Common myeloid progenitor, CD34-positive (primary cell): ENCODE results near the gene DDX43.
"Not testable (repeated sequence)": the region's sequence is repeated elsewhere in the genome, so short reads cannot be mapped to it uniquely, and the experiment has no call there.

Experiments
- CTCF ChIA-PET: fragments of 350-600 bp; sonication (Branson Sonifier 250); formaldehyde crosslinking; loops from one replicate; lab custom pipeline; 2021; ENCODE audit warnings: antibody characterized with exemption; lab: Charles Lee
- POLR2A ChIA-PET: fragments of 350-600 bp; sonication (Branson Sonifier 250); formaldehyde crosslinking; loops from one replicate; lab custom pipeline; 2021; ENCODE audit warnings: antibody characterized with exemption; lab: Charles Lee
- DNase-seq, 3 donors: peaks; one replicate each; pipeline versions ENCODE4 v3.0.0 to v3.0.0-alpha.2; 2013
- H3K27ac ChIP-seq, 2 experiments: 1 replicate in 1 of 2; 2 replicates in 1 of 2; pipeline ENCODE4 v1.7.0; 2013; ENCODE audit warnings: inconsistent platforms in 2 of 2, low read length in 2 of 2, mild to moderate bottlenecking in 2 of 2, low read depth in 1 of 2, moderate library complexity in 1 of 2; ENCODE audit not compliant: severe bottlenecking in 2 of 2, insufficient read depth in 1 of 2, poor library complexity in 1 of 2
- H3K27me3 ChIP-seq, 5 experiments: replicated peaks in 2 of 5; 1 replicate in 3 of 5; 2 replicates in 2 of 5; pipeline versions ENCODE4 v1.6.1 to v1.7.0; 2013; ENCODE audit warnings: low read length in 4 of 5, mild to moderate bottlenecking in 2 of 5, moderate library complexity in 2 of 5, inconsistent platforms in 1 of 5; ENCODE audit not compliant: insufficient read depth in 5 of 5, control insufficient read depth in 4 of 5
- H3K36me3 ChIP-seq, 4 experiments: 1 replicate in 2 of 4; 2 replicates in 2 of 4; pipeline versions ENCODE4 v1.6.1 to v1.7.0; 2013; ENCODE audit warnings: low read length in 3 of 4, control low read depth in 1 of 4, mild to moderate bottlenecking in 1 of 4; ENCODE audit not compliant: control insufficient read depth in 4 of 4, insufficient read depth in 4 of 4
- H3K4me1 ChIP-seq, 4 experiments: 1 replicate in 3 of 4; 2 replicates in 1 of 4; pipeline versions ENCODE4 v1.6.1 to v1.7.1; 2013; ENCODE audit warnings: low read length in 3 of 4, mild to moderate bottlenecking in 3 of 4, control low read depth in 1 of 4, inconsistent platforms in 1 of 4, moderate library complexity in 1 of 4; ENCODE audit not compliant: control insufficient read depth in 4 of 4, insufficient read depth in 4 of 4; ENCODE audit errors: control extremely low read depth in 1 of 4
- H3K4me3 ChIP-seq, 7 experiments: 1 replicate in 4 of 7; 2 replicates in 3 of 7; pipeline versions ENCODE4 v1.5.1 to v1.7.0; 2013; ENCODE audit warnings: mild to moderate bottlenecking in 7 of 7, low read length in 6 of 7, moderate library complexity in 6 of 7, inconsistent platforms in 2 of 7, low read depth in 2 of 7, control low read depth in 1 of 7; ENCODE audit not compliant: insufficient read depth in 4 of 7, control insufficient read depth in 1 of 7; ENCODE audit errors: extremely low read depth in 1 of 7
- H3K9me3 ChIP-seq, 5 experiments: 1 replicate in 4 of 5; 2 replicates in 1 of 5; pipeline versions ENCODE4 v1.6.1 to v1.7.1; 2013; ENCODE audit warnings: low read length in 4 of 5, mild to moderate bottlenecking in 2 of 5, inconsistent platforms in 1 of 5, low read depth in 1 of 5, moderate library complexity in 1 of 5; ENCODE audit not compliant: control insufficient read depth in 4 of 5, insufficient read depth in 2 of 5; ENCODE audit errors: control extremely low read depth in 1 of 5
- WGBS: methylation state at CpG from one replicate; pipeline ENCODE4 v1.1.5; 2013; ENCODE audit not compliant: insufficient coverage; 5-methylcytosine and 5-hydroxymethylcytosine counted together

Gene DDX43

GRCh38 chr6:73371984-73372383 lies 22.6 kb upstream of the DDX43 start:
- WGBS, result 94% methylated on average over 2 of the region's 4 CpGs
- no peak for DNase-seq
- POLR2A ChIA-PET, result no interaction called here

GRCh38 chr6:73372516-73372915 lies 22.1 kb upstream of the DDX43 start:
- H3K27me3 ChIP-seq, result no peaks in the 10 kb centered on the region
- no peaks in the 10 kb centered on the region for H3K4me1 ChIP-seq
- H3K27ac ChIP-seq, result no peak overlapping the region
- ChIA-PET CTCF (no interaction called here), POLR2A (no interaction called here)
- WGBS, result 96% methylated on average over 7 of the region's 10 CpGs
- H3K4me3 ChIP-seq, result no peak overlapping the region
- no peaks in the 10 kb centered on the region for H3K36me3 ChIP-seq
- H3K9me3 ChIP-seq, result peaks cover 0 to 17% (median 9%) of the 10 kb centered on the region in 5 experiments
- no peak for DNase-seq

More at GRCh38 chr6:73371984-73372383, 22.6 kb upstream of the DDX43 start:
- Histone ChIP-seq H3K36me3 (no peaks in the 10 kb centered on the region), H3K27me3 (no peaks in the 10 kb centered on the region), H3K27ac (no peak overlapping the region), H3K4me3 (no peak overlapping the region), H3K4me1 (no peaks in the 10 kb centered on the region), H3K9me3 (peaks cover 0 to 17% (median 9%) of the 10 kb centered on the region in 5 experiments)
- CTCF ChIA-PET, result no interaction called here

- ChIA-PET CTCF (no interaction called here), POLR2A (no interaction called here)
- Histone ChIP-seq H3K4me3 (no peak overlapping the region), H3K36me3 (no peaks in the 10 kb centered on the region), H3K9me3 (peaks cover 0 to 16% (median 5%) of the 10 kb centered on the region in 5 experiments), H3K4me1 (no peaks in the 10 kb centered on the region), H3K27me3 (no peaks in the 10 kb centered on the region), H3K27ac (no peak overlapping the region)
- no peak for DNase-seq
- 100% methylated on average over 1 of the region's 1 CpG for WGBS
These were observed 19.4 kb upstream of the DDX43 start for GRCh38 chr6:73375216-73375615.

- no CpG with 5 or more reads among the region's 3 CpGs for WGBS
- H3K4me3 ChIP-seq, result no peak overlapping the region
- H3K36me3 ChIP-seq, result no peaks in the 10 kb centered on the region
- peaks cover 0 to 4% (median 4%) of the 10 kb centered on the region in 5 experiments for H3K9me3 ChIP-seq
- H3K27me3 ChIP-seq, result no peaks in the 10 kb centered on the region
- POLR2A ChIA-PET, result no interaction called here
- no peaks in the 10 kb centered on the region for H3K4me1 ChIP-seq
- DNase-seq, result no peak
- no peak overlapping the region for H3K27ac ChIP-seq
- CTCF ChIA-PET, result interaction anchor here (0.6 to 1.7 kb wide), 2 partner anchors 11 to 56 kb away, joined by 3 read pairs; no protein-coding TSS in a partner anchor
These were observed 17.4 kb upstream of the DDX43 start for GRCh38 chr6:73377225-73377624.

GRCh38 chr6:73381531-73381930 lies 13.1 kb upstream of the DDX43 start:
- CTCF ChIA-PET, result interaction anchor here (0.6 kb wide), 1 partner anchor 43 kb away, joined by 3 read pairs; no protein-coding TSS in a partner anchor

GRCh38 chr6:73382462-73383113 lies 12.0 kb upstream of the DDX43 start:
- WGBS, result 100% methylated on average over 3 of the region's 6 CpGs
- Histone ChIP-seq H3K4me1 (no peaks in the 10 kb centered on the region), H3K9me3 (no peaks in the 10 kb centered on the region), H3K27me3 (no peaks in the 10 kb centered on the region), H3K36me3 (no peaks in the 10 kb centered on the region), H3K27ac (no peak overlapping the region), H3K4me3 (no peak overlapping the region)
- no peak for DNase-seq
- POLR2A ChIA-PET, result no interaction called here
- CTCF ChIA-PET, result no interaction called here

More at GRCh38 chr6:73381531-73381930, 13.1 kb upstream of the DDX43 start:
- H3K27ac ChIP-seq, POLR2A ChIA-PET, H3K4me1 ChIP-seq, DNase-seq, H3K9me3 ChIP-seq, H3K27me3 ChIP-seq, H3K36me3 ChIP-seq, H3K4me3 ChIP-seq: not testable (repeated sequence)
- WGBS, result no CpG with 5 or more reads among the region's 10 CpGs

GRCh38 chr6:73388433-73388799 lies 6.2 kb upstream of the DDX43 start:
- 89% methylated on average over 2 of the region's 4 CpGs for WGBS
- Histone ChIP-seq H3K4me1 (peaks cover 0 to 18% (median 9%) of the 10 kb centered on the region in 4 experiments), H3K27me3 (no peaks in the 10 kb centered on the region), H3K27ac (no peak overlapping the region), H3K9me3 (no peaks in the 10 kb centered on the region), H3K36me3 (no peaks in the 10 kb centered on the region), H3K4me3 (peak overlapping the region in 6 of 7 experiments; percentile 63 to 84 (median 69))
- POLR2A ChIA-PET, result no interaction called here
- no peak for DNase-seq
- CTCF ChIA-PET, result interaction anchor here (0.6 to 1.5 kb wide), 4 partner anchors 12 to 73 kb away, joined by 3 to 4 read pairs (median 3); partner anchors contain the start of gene MTO1
